Fibroblast of lung (primary cell): Measurements from ENCODE around the gene ZBTB7C.

ENCODE experiments used
- EZH2 ChIP-seq: IDR thresholded peaks from 2 replicates; pipeline ENCODE4 v1.5.1; 2012; ENCODE audit warnings: low read length, control low read depth, mild to moderate bottlenecking; ENCODE audit errors: missing control alignments
- TF ChIP-seq, protein P1 (sequence below), 2 donors: IDR thresholded peaks in 1 of 2; conservative IDR thresholded peaks in 1 of 2; 1 replicate in 1 of 2; 2 replicates in 1 of 2; pipeline ENCODE4 v1.5.1; 2011 to 2012; ENCODE audit warnings: low read length in 2 of 2, control low read depth in 1 of 2, inconsistent platforms in 1 of 2, low read depth in 1 of 2, mild to moderate bottlenecking in 1 of 2

DNA sequence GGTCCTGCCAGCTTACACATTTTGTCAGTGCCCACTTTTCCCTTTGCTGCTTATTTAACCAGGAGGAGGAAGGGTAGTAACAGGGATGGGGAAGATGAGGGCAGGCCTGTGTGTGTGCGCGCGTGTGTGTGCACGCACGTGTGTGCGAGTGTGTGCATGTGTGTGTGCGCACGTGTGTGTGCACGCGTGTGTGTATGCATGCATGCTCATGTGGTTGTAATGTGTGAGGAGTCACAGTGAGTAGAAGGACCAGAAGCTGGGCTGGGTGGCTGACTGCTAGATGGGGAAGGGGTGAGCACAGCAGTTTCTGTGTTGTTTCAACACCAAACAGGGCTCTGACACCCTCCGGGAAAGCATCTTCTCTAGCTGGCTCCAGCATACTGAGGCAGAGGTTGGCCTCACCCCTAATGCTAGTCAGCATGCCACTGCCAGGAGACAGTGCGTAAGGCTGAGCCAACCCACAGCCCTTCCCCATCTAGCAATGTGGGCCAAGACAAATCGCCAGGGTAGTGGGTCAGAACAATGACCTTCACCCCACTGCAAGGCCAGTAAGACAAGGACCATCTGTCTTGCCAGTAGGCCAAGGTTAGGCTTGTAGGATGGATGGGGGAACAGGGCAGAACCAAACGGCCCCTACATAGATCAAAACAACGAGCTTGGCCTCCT, 260.0 kb downstream of the ZBTB7C start:
- TF ChIP-seq, protein P1, sequence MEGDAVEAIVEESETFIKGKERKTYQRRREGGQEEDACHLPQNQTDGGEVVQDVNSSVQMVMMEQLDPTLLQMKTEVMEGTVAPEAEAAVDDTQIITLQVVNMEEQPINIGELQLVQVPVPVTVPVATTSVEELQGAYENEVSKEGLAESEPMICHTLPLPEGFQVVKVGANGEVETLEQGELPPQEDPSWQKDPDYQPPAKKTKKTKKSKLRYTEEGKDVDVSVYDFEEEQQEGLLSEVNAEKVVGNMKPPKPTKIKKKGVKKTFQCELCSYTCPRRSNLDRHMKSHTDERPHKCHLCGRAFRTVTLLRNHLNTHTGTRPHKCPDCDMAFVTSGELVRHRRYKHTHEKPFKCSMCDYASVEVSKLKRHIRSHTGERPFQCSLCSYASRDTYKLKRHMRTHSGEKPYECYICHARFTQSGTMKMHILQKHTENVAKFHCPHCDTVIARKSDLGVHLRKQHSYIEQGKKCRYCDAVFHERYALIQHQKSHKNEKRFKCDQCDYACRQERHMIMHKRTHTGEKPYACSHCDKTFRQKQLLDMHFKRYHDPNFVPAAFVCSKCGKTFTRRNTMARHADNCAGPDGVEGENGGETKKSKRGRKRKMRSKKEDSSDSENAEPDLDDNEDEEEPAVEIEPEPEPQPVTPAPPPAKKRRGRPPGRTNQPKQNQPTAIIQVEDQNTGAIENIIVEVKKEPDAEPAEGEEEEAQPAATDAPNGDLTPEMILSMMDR (conservative IDR thresholded peaks at IDR 0.05 in 1 of 2, IDR thresholded peaks at IDR 0.05 in 1 of 2; ENCODE audit: low read depth in 1 of 2, low read length in 2 of 2) = no peak
- TF ChIP-seq EZH2 = no peak
